Lower leg skin (tissue), 4 donors: ENCODE measurements around the gene SHANK1. TPM values are rescaled to one million over a fixed set of nuclear protein-coding genes. Genes with fewer than 3 reads are reported as not detected.

ENCODE experiments used
- DNase-seq, 2 donors: peaks; one replicate each; pipeline ENCODE4 v3.0.0-alpha.2; 2019; ENCODE audit warnings: low spot score in 2 of 2
- H3K4me3 ChIP-seq: fragments of 200-600 bp; sonication (generic); 2 replicates; pipeline ENCODE4 v1.5.1; 2017; ENCODE audit warnings: mild to moderate bottlenecking, low read depth; ENCODE audit not compliant: poor library complexity, severe bottlenecking
- CTCF ChIP-seq, 3 donors: fragments of 450-650 bp; IDR thresholded peaks; one replicate each; pipeline ENCODE4 v1.5.1; 2016; ENCODE audit warnings: antibody characterized with exemption in 3 of 3, mild to moderate bottlenecking in 3 of 3, moderate library complexity in 2 of 3
- POLR2A ChIP-seq, 2 donors: fragments of 450-650 bp; IDR thresholded peaks; one replicate each; pipeline ENCODE4 v1.6.1; 2016 to 2017; ENCODE audit warnings: antibody characterized with exemption in 2 of 2, mild to moderate bottlenecking in 1 of 2, moderate library complexity in 1 of 2
- WGBS, 2 donors: methylation state at CpG; one replicate each; pipeline ENCODE4 v1.1.5; 2018; 5-methylcytosine and 5-hydroxymethylcytosine counted together
- intact Hi-C: fragments of 100-400 bp; cut with DNase I; formaldehyde crosslinking; loops from one replicate; pipeline ENCODE4 v1.15.0; 2023; ENCODE audit warnings: low total_unique reads
- total RNA-seq, 4 donors: library from RNA; depleted of rRNA; stranded (reverse); fragments of >200 nt; gene quantifications; one replicate each; pipeline ENCODE4 v1.1.0, GENCODE V29; 2016

The SHANK1 gene
- total RNA-seq, 4 donors from 2014 or later: 0.30 to 1.6 (median 0.67) TPM

- intact Hi-C loops: no loop called here
- H3K4me3 ChIP-seq: no peak overlapping the region
- 77 to 80% methylated on average over 7 of the region's 7 CpGs for WGBS, 2 donors
- TF ChIP-seq POLR2A (IDR thresholded peaks at IDR 0.05) (no peak), CTCF (IDR thresholded peaks at IDR 0.05) (no peak)
- no peak for DNase-seq
Measured at GRCh38 chr19:50690439-50690838, 29.2 kb downstream of the SHANK1 start.

GRCh38 chr19:50688766-50689165, 30.8 kb downstream of the SHANK1 start:
- H3K4me3 ChIP-seq: no peak overlapping the region
- intact Hi-C loops: no loop called here
- TF ChIP-seq POLR2A (IDR thresholded peaks at IDR 0.05) (no peak), CTCF (IDR thresholded peaks at IDR 0.05) (no peak)
- no peak for DNase-seq
- WGBS, 2 donors: 77 to 79% methylated on average over 13 to 19 of the region's 19 CpGs

GRCh38 chr19:50686310-50687032, 33.1 kb downstream of the SHANK1 start:
- WGBS, 2 donors: 27 to 28% methylated on average over 42 to 46 of the region's 50 CpGs
- intact Hi-C loops: no loop called here
- DNase-seq: no peak
- TF ChIP-seq CTCF (IDR thresholded peaks at IDR 0.05) (no peak), POLR2A (IDR thresholded peaks at IDR 0.05) (no peak)
- H3K4me3 ChIP-seq: no peak overlapping the region

DNA sequence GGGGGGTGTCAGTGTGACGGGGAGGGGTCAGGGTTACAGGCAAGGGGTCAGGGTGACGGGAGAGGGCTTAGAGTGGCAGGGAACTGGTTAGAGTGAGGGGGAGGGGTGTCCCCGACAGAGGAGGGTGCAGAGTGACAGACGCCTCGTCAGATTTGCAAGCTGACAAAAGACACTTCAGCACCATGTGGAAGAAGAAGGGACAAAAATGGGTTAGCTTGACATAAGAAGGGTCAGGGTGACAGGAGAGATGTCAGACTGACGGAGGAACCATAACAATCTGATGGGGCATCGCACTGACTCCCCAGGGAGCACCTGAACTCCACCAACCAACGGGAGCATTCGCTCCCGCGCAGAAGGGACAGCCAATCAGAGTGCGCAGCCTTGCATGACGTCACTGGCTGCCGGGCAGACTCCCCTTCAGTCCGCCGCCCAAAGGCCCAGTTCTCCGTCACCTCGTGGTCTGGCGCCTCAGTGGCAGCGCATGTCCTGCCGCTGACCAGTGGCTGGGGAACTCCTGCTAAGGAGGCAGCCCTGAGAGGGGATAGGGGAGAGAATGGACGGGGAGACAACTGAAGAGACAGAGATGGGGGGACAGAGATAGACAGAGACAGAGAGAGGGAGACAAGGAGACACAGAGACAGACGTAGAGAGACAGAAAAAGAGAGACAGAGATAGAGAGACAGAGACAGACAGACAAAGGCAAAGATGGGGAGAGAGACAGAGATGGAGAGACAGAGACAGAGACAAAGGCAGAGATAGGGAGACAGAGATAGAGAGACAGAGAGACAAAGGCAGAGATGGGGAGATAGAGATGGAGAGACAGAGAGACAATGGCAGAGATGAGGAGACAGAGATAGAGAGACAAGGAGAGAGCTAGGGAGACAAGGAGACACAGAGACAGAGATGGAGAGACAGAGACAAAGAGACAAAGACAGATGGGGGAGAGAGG, 40.2 kb downstream of the SHANK1 start:
- intact Hi-C loops: no loop called here
- H3K4me3 ChIP-seq: no peak overlapping the region
- 16% methylated on average over 17 to 23 of the region's 23 CpGs for WGBS, 2 donors
- peak; percentile 53 to 93 for DNase-seq
- no peak for TF ChIP-seq POLR2A (IDR thresholded peaks at IDR 0.05)
- TF ChIP-seq CTCF (IDR thresholded peaks at IDR 0.05): no peak

DNA sequence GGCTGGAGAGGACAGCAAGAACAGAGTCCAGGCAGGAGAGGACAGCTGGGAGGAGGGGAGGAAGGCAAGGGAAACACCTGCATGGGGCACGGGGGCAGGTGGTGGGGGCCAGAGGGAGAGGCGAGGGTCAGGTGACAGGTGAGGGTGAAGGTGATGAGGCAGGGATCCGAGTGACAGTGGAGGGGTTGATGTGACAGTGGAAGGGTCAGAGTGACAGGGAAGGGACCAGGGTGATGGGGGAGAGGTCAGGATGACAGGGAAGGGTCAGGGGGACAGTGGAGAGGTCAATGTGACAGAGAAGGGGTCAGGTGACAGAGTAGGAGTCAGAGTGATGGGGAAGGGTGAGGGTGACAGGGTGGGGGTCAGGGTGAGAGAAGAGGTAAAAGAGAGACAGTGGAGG, 41.3 kb downstream of the SHANK1 start:
- no peak for DNase-seq
- intact Hi-C loops: no loop called here
- 50 to 67% methylated on average over 3 of the region's 3 CpGs for WGBS, 2 donors
- H3K4me3 ChIP-seq: no peak overlapping the region
- TF ChIP-seq POLR2A (IDR thresholded peaks at IDR 0.05): no peak
- no peak for TF ChIP-seq CTCF (IDR thresholded peaks at IDR 0.05)
